Mesenteric fat pad (tissue), 1 donor: ENCODE data around the gene EFL1. TPM values are rescaled to one million over a fixed set of nuclear protein-coding genes. Genes with fewer than 3 reads are reported as not detected.
"Not testable (repeated sequence)": the region's sequence is repeated elsewhere in the genome, so short reads cannot be mapped to it uniquely, and the experiment has no call there.

ENCODE experiments used
- DNase-seq: peaks from one replicate; pipeline ENCODE4 v3.0.0-alpha.2; 2020; ENCODE audit warnings: low spot score
- total RNA-seq: library from RNA; stranded (reverse); fragmentation: NEBNext Ultra II Directional; extraction: Animal tissue kit (Norgen Biotek cat#: 25700); gene quantifications from one replicate; pipeline ENCODE4 v1.2.1, GENCODE V29; 2021
- donor health status: DM: yes; HTN: yes; CAD: no.

The EFL1 gene
- total RNA-seq, 1 donor from 2014 or later: 21.6 TPM

DNA sequence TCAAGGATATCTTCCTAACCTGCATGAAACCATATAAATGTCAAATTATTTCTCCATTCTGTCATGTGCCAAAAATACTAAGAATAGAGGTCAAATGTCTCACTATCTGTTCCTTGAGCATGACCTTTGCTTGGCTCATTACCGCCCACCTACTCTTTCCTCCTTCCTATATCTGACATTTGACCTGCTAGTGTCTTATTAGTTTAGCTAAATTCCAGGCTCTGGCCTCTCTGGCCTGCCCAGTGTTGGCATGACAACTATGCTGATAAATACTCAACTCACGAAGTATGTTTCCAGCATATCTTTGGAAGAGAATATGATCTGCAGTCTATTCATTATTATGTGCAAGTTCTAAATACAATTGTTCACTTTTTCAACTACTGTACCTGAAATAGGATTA lies 58.0 kb downstream of the EFL1 start:
- DNase-seq: not testable (repeated sequence)

GRCh38 chr15:82197733-82198594 lies 64.6 kb downstream of the EFL1 start:
- DNase-seq: no peak

GRCh38 chr15:82196353-82196752 lies 66.2 kb downstream of the EFL1 start:
- no peak for DNase-seq

DNA sequence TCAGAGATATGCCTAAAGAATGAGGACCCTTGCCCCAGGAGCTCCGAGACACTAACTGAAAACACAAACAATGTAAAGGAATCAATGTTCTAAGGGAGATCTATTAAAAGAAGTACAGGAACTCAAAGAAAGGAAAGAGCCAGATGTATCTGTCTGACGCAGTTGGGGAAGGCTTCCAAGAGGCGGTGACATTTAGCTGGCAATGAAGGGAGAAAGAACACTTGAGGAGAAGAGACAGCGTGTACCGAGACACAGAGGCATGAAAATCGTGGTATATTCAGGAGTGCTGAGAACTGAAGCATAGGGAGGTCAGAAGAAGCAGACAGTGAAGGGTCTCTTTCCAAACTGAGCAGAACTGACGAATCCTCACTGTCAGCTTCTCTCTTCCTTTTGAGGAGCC lies 66.7 kb downstream of the EFL1 start:
- not testable (repeated sequence) for DNase-seq

GRCh38 chr15:82194488-82194887 lies 68.0 kb downstream of the EFL1 start:
- DNase-seq: not testable (repeated sequence)

DNA sequence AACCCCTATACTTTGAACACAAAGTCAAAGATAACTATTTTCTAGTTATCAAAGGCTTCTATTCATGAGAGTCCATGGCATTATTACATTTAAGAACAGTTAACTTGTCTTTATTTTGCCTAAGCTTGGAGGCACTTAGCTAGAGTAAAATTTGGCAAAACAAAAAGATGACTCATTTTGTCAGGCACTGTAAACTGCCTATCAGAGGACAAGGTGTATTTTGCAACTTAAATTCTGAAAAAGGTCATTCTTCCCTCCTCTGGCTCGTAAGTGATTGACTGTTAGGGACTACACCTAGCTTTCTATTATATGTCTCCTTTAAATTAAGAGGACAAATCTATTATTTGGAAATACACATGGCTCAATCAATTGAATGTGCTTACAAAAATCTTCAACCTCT lies 69.1 kb downstream of the EFL1 start:
- not testable (repeated sequence) for DNase-seq

DNA sequence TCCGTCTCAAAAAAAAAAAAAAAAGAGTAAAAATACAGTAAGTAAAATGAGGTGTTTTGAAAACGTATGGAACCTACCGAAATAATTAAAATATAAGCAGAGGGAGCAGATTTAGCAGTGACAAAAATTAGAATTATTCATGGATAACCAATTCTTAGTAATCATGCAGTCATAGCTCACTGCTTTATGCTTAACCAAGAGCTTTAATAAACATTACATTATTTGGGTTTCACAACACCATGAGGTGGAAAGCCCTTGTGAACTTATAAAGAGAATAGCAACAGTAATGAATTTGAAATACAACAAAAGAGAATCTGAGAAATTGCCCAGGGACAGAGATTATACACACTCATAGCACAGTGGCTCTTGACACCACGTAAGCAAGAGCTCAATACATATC lies 70.1 kb downstream of the EFL1 start:
- DNase-seq: not testable (repeated sequence)

GRCh38 chr15:82186719-82187406 lies 75.7 kb downstream of the EFL1 start:
- DNase-seq: no peak

DNA sequence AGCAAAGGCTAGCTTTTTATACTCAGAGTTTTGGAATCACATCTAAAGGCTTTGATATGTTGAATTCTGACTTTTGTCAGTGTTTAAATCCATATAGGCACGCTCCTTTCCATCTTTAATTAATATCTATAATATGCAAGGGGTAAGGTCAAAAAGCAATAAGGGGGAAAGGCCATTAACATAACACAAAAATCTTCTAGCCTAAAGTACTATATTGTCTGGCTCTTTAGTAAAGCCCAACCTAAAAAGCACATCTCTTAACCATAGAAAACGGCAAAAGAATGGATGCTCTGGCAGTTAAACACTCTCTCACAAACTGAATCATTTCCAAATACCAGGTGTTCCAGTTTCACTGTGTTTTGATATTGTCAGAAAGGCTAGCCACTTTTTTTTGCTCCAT lies 76.4 kb downstream of the EFL1 start:
- DNase-seq: no peak

DNA sequence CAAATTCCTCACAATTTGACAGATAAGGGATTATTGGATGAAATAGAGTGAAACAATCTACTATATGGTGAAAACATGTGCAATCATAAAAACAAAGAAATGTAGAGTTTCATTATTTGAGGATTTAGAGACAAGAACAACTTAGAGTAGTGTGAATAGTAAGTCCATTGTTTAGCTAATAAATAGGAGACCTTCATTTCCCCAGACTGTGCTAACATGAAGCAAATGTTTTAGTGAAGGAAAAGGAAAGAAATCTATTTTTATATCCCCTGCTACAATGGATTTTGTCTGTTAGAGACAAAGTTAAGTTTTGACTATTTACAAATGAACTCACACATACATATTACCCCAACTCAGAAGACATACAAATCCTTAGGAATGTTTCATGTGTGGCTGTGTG lies 77.8 kb downstream of the EFL1 start:
- DNase-seq: no peak

DNA sequence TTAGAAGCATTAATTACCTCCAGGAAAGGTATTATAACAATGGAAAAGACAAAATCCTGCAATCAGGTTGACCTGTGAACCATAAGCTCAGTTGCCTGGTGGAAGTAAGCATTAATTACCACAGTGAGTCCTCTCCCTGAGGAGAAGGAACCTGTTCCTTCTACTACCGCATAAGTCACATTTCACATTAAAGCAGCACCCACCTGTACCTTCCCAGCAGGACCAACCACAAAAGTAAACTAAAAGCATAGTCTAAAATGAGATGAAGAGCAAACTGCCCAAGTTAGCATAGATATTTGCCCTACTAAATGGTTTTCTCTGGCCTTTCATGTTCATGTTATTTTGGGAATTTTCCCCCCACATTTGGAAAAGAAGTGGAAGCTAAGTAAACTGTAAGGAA lies 78.2 kb downstream of the EFL1 start:
- no peak for DNase-seq

DNA sequence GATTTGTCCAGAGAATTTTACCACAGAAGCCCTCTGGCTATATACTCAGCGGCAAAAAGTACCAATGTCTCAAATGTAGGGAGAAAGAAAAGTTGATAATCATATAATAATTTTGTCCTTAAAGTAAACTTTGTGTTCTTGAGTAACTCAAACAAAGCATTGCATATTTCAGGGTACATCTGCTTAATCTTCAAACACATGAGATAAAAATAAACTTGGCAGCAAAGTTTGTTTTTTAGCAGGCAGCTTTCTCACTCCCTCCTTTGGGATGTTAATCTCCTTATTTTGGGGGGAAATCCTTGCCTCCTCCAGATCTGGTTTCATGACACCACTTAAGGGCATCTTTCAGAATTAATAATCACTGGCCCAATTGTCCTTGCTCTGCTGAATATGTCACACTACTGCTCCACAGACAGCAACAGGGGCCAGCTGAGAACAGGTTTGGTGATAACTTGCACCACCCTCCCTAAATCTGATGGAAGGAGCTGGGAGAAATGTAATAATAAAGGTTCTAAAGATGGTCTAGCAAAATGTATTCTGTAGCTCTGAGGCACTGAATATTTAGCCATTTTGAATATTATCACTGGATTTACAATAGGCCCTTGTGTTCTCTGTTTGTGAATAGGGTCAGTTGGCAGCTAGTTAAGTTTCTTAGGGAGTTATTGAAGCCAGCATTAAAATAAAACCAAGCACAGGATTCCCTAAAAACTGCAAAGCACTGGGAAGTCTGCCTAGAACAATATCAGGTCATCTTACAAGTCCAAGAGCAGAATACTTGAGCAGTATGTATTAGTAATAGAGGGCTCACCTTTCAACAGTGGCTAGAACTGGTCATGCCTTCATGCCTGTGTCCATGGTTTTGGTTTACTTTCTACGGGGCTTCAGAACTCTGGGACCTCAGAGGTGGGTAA lies 79.2 kb downstream of the EFL1 start:
- DNase-seq: no peak

DNA sequence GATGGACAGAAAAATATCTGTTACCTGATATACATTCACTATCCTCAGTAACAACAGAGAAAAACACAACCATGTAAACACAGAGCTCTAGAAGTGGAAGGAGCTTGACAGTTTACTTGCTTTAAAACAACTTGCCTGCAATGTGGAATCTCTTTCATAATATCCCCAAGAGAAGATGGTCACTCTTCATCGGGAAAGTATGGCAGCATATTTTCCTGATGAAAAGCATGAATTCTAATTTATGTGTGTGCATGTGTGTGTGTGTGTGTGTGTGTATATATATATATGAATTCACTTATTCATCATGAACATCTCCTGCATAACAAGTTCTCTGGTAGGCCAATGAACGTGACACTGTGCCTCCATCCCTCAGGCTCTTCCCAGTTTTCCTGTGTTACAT lies 81.2 kb downstream of the EFL1 start:
- DNase-seq: no peak

- no peak for DNase-seq
Measured at GRCh38 chr15:82178061-82178460, 84.5 kb downstream of the EFL1 start.

DNA sequence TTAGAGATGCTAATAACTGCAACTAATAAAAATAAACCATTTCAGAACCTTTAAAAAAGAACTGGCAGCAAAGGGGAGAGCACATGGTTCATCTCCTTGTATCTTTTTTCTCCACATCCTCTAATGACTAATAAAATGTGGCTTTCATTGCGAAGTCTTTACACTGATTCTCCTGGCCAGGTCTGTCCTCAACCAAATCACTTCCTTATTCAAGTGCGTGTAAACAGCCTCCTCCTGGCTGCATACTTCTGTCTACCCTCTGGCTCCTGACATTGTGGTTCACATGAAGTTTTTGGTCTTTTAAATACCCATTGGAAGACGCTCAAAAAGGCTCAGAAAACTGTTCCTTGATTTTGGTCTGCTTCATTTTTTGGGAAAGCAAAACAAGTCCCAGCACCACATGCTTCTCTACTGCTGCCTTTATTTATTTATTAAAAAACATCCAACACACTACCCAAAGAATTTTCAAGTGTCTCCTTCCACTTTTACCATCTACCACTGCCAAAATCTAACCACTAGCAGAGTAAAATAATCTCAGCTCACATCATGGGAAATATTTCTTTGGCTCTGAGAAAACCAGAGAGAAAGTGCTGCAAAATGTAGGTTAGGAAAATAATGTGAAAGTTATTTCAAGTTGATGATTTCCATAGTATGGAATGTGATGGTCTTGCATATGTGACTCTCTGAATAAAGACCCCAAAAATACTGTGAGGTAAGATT lies 85.1 kb downstream of the EFL1 start:
- DNase-seq: no peak

DNA sequence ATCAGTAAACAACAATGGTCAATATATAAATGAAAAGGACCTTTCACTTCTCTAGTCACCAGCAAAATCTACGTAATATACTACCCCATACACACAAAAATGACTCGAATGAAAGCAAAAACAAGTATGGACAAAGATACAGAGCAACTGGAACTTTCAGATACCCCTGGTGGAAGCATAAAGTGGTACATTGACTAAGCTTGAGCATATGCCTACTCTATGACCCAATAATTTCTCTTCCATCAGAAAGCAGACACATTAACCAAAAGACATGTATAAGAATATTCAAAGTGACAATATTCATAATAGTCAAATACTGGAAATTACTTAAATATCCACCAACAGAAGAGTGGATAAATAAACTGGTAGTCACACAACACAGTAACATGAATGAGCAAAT lies 86.0 kb downstream of the EFL1 start:
- no peak for DNase-seq

GRCh38 chr15:82174471-82175235 lies 87.9 kb downstream of the EFL1 start:
- no peak for DNase-seq

DNA sequence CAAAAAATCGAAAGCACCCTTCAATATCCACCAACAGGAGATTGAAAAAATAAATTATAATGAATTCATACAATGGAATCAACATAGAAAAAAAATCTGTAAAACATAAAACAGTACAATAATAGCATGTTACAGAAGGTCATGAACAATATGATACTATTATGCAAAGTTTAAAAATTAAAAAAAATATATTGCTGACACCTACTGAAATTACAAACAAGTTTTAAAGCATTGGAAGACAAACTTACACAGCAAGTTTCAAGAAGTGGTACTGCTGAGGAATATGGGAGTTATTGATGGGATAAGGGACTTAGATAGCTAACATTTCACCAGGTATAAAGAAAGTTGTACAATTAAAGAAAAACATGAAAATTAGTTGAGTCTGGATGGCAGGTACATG lies 89.4 kb downstream of the EFL1 start:
- DNase-seq: no peak

- DNase-seq: no peak
Measured at GRCh38 chr15:82172506-82172905, 90.0 kb downstream of the EFL1 start.

- no peak for DNase-seq
Measured at GRCh38 chr15:82168757-82169156, 93.8 kb downstream of the EFL1 start.
